Hematopoietic multipotent progenitor cell treated with erythropoietin and hydrocortisone succinate and interleukin-3 and kit ligand, for 17 days (in vitro differentiated cells): ENCODE data around the gene TCP11.

ENCODE experiments used
- DNase-seq: peaks from one replicate; pipeline ENCODE4 v3.0.0-alpha.2; 2015; ENCODE audit warnings: low spot score

TCP11 gene

GRCh38 chr6:35173044-35173426 is 31.9 kb upstream of the TCP11 start:
- no peak for DNase-seq

DNA sequence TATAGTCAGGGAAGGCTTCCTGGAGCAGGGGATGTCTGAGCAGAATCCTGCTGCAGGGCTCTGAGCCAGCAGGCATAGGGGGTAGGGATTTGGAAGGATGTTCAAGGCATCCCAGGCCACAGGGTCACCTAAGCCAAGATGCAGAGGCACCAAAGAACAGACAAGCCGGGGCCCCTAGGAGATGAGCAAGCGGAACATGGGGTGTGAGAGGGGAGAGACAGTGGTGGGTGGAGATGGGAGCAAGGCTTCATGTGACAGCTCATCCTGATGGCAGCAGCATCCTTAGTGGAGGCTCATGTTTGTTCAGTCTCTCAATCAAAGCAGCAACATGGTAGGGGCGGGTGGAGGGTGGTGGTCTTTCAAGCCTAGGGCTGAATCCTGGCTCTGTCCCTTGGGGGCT is 29.8 kb upstream of the TCP11 start:
- no peak for DNase-seq

DNA sequence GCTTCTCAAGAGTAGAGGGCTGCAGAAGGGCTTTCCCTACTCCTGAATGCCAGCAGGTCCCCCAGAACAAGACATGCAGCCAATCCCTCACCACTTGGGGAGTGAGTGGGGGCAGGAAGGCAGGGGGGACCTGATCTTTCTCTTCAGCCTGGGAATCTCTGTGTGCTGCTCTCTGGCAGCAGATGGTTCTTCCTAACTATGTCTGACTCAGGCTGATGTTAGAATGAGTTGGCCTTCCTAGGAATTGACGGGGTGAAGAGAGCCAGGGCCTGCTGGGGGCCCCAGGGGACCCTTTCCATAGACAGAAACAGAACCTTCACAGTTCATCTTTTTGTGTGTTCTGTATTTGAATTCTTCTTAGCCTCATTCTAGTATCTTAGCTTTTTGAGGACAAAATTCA is 29.0 kb upstream of the TCP11 start:
- DNase-seq: no peak

DNA sequence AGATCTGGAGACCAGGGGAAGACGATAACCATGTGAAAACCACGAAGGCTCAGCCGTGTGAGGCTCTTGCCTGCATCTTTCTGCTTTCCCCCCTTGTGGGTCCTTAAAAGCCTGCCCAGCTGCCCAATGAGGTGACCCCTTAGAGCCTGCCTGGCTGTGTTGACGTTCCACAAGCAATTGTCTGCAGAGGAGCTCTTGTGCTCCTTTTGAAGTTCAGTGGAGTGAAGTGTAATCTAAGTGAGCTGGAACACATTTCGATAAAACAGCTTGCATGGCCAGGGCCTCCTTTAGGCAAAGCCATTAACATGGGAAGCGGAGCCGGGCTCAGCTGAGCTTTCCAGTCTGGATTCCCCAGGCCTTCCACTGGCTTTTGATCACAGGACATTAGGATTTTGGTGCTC is 27.3 kb upstream of the TCP11 start:
- DNase-seq: no peak

DNA sequence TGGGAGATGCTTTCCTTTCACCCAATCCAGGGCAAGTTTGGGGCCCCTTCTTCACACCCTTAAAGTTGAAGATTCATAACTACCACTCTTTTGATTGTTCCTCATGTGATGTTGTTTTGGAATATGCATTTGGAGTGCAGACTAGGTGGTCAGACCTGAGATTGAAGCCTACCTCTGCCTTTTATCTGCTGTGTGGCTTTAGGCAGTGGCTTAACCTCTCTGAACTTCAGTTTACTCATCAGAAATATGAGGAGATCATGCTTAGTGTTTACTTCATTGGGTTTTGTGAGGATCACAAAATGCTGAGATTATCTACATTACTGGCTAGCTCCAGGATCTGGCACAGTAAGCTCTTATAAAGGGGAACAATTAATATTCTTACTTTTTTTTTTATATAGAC is 26.4 kb upstream of the TCP11 start:
- DNase-seq: no peak

DNA sequence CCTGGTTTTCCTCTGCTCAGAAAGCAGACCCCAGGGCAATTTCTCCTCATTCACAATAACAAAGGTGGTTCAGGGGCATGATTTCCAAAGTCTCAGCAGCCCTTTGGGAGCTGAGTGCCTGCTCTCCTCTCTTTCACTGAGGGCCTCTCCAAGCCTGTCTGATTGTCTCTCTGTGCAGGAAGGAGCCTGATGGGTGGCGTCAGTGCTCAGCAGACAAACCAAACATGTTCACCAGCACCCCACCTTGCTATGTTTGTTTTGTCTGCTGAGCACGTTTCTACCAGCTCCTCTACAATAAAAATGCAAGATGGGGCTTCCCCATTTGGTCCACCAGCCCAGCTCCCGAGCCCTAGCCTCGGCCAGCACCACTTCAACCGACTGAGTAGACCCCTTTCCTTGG is 25.4 kb upstream of the TCP11 start:
- DNase-seq: no peak

DNA sequence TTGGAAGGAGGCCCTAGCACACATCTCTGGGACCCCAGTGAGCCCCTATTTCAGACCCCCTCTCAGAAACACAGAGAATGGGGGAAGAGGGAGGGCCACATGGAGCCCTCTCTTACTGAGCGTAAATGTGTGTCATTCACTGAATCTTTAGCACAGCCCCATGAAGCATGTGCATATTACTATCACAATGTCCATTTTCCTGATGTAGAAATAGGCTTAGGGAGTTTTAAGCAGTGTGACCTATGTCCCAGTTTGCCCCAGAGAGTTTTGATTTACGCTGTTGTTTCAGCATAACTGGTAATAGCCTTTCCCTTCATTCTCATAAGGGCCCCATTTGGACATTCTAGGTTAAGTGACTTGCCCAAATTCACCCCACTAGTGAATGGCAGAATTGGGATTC is 25.0 kb upstream of the TCP11 start:
- DNase-seq: no peak

- DNase-seq: no peak
These were observed 24.5 kb upstream of the TCP11 start for GRCh38 chr6:35165630-35166071.

DNA sequence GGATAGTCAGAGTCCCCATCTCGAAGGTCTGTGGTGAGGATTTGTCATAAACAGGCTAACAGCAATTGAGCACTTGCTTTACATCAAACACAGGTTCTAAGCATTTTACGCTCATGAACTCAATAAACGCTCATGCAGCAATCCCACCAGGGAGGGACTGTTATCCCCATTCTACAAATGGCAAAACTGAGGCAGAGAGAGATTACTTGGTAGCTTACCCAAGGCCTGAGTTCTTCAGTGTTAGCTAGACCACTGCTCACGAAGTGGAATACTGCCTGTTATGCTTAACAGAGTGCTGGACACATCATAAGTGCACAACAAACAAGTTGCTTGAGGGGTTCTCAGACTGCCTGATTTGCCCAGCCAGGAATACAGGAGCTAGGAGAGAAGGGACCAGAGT is 23.7 kb upstream of the TCP11 start:
- no peak for DNase-seq

DNA sequence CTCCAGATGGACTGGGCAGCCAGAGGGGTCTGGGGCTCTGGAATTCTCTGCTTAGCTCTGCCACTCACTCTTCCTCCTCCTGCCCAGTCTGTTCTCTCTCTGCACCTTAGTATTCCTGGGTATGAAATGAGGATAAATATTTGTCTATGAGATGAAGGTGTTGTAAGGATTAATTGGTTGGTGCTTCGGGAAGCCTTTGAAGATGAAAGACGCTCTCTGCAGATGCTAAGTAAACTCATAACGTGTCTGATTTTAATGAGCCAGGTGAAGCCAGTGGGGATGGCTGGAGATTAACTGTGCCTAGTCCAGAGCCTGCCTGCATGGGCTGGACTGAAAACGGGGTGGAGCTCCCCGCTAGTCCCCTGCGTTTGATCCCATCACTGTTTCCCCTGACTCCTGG is 23.1 kb upstream of the TCP11 start:
- DNase-seq: no peak

DNA sequence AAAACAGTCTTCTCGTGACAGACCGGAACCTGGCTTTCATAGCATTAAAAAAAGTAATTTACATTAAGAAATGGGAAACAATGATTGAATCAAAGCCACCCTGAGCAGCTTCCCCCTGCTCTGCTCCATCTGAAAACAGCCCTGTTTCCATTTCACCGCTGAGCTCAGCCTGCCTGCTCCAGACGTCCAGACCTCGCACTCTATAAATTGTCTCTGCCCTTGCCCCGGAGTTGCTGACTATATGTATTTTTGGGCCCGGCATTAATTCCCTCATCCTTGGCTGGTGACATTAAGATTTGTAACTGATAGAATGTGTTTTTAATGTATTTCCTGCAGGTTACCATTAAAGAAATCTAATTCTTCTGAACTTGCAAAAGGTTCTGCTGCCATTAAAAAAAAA is 22.7 kb upstream of the TCP11 start:
- no peak for DNase-seq

DNA sequence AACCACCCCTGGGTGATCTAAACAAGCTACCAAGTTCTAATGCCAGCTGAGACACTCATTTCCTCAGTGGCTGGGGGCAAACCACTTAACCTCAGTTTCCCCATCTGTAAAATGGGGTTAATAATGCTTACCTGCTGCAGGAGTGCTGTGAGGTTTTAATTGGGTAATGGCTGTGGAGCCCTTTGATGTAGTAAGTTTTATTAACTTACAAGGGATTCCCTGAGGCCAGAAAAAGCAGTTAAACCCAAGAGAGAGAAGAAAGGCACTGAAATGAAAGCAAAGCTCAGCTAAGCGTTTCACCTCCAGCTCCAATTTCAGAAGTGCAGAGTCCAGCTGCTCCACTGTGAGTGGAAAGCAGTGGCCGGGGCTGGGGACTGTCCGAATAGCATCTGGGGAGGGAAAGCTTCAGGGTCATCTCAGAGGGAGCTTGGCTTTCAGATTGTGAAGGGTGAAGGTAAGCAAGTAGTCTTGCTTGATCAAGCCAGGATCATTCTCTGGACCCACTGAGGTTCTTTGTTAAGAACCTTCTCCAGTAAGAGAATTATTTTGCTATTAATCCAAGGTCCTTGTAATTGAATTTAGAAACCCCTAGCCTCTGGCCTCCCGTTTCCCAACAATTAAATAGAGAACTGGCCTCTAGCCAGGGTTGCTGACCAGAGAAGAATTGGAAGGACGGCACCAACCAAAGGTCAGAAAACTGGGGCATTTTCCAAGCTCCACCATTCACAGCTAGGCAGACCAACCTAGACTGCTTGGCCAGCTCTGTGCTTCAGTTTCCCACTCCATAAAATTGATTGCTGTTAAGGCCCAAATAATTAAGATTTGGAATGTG is 20.9 kb upstream of the TCP11 start:
- DNase-seq: no peak

DNA sequence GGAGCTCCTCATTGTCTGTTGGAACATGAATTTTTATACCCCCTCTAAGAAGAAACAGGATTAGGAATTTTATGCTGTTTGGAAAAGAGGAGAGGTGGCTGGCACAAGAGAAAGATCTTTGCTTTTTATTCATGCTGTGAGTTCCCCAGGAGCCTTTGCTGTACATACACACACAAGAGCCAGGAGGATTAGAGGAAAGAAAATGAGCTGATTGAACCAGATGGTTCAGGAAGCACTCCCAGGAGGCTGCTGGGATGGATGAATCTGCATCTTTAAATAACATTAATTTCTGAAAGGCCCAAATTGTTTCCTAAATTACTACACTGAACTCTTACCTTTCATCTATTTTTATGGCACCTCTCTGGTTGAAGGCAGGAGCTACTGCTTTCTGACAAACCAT is 20.1 kb upstream of the TCP11 start:
- no peak for DNase-seq

DNA sequence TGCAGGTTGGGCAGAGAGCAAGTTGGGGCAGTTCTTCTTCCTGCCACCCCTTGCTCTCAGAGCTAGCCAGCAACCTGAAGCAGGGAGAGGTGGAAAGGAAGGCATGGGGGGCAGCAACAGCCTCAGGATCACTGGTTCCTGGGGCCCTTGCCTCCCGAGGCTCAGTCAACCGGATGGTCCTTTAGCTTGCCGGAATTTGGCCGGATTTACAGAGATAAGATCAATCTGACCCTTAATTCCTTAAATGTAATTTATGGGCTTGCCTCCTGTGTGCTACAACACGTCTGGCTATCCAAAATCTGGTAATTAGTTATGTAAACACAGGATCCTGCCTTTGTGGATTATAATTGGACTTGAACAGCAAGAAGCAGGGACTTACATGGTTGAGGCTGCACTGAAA is 19.5 kb upstream of the TCP11 start:
- no peak for DNase-seq

DNA sequence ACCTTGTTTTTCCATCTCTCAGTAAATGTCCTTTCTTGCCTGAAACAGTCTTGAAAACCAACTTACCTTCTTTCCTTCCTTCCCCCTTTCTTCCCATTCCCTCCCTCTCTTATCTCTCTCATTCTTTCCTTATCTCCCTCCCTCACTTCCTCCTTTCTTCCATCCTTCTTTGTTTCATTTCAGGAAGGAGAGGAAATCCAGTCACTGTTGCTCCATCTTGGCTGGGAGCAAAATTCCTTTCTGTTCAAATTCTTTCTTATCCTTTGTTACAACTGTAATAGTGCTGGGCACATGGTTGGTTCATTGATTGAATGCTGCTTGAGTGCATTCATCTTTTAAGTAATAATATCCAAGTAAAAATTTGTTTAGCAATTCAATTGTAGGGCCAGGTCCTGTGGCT is 17.4 kb upstream of the TCP11 start:
- DNase-seq: no peak

GRCh38 chr6:35154947-35155346 is 13.8 kb upstream of the TCP11 start:
- DNase-seq: no peak

DNA sequence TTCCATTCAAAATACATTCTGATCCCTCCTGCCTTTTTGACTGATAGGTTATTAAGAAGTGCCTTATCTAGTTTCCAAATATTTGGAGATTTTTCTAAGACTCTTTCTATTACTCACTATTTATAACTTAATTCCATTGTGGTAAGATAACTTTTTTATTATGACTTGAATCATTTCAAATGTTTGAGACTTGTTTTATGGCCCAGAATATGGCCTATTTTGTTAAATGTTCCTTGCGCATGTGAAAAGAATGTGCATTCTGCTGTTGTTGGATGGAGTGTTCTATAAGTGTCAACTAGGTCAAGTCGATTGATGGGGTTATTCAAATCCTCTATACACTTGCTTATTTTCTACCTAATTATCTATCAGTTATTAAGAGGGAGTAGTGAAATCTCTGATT is 13.1 kb upstream of the TCP11 start:
- no peak for DNase-seq

GRCh38 chr6:35152067-35152707 is 11.0 kb upstream of the TCP11 start:
- DNase-seq: no peak

- DNase-seq: no peak
These were observed 10.3 kb upstream of the TCP11 start for GRCh38 chr6:35151466-35151865.

- DNase-seq: no peak
These were observed 8.9 kb upstream of the TCP11 start for GRCh38 chr6:35149891-35150566.

DNA sequence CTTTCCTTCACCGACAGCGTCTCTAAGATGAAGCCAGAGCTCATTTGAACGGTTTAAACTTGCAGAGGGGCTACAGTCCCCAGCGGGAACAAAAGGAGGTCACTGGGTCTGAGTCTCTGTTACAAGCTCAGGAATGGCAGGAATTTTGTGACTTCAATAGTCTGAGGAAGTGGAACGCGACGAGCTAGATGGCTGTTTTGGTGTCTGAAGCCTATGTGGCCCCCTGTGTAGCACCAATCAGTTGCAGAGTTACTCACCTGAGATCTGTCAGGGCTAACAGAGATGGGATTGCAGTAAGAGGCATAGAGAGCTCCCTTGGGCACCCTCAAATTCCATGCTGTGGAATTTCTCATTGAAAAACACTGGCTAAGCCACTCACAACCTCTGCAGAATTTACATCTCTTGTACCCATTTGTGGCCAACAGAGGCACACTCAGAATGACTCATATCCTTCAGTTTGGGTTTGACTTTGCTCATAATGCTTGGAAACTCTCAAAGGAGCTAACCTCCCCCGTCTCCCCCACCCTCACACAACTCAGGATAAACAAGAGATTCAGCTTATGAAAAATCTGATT is 7.1 kb upstream of the TCP11 start:
- DNase-seq: no peak

GRCh38 chr6:35147486-35147885 is 6.3 kb upstream of the TCP11 start:
- DNase-seq: no peak

GRCh38 chr6:35147026-35147425 is 5.9 kb upstream of the TCP11 start:
- DNase-seq: no peak
